ENCODE data around the gene POLD4. TPM values are rescaled to one million over a fixed set of nuclear protein-coding genes. Genes with fewer than 3 reads are reported as not detected.
A peak's percentile ranks its signal among the peaks of the same experiment; 100 is the strongest.

Gene POLD4
- total RNA-seq, 4 donors from 2014 or later: 57.4 to 115 (median 87.9) TPM

GRCh38 chr11:67393437-67393836, 40.1 kb upstream of the POLD4 start:
- intact Hi-C loops (cut with DNase I; ENCODE audit: low total_unique reads): no loop called here
- H3K4me1 ChIP-seq: peaks cover 5 to 18% of the 10 kb centered on the region in 2 donors
- TF ChIP-seq POLR2A (IDR thresholded peaks at IDR 0.05) (no peak), CTCF (IDR thresholded peaks at IDR 0.05 in 4 of 5, conservative IDR thresholded peaks at IDR 0.05 in 1 of 5) (no peak)
- peaks cover 0 to 26% of the 10 kb centered on the region in 2 donors for H3K36me3 ChIP-seq
- ATAC-seq: no peak
- no peaks in the 10 kb centered on the region for H3K27me3 ChIP-seq
- no peak overlapping the region for H3K4me3 ChIP-seq
- no peaks in the 10 kb centered on the region for H3K9me3 ChIP-seq
- in situ Hi-C loops (cut with MboI; ENCODE audit: low sequenced_read_pairs in 4 of 4): loop anchor here (10.0 kb wide), 2 partner anchors 81 to 111 kb away; partner anchors contain the start of genes CDK2AP2 (in 3 of the 4) and PITPNM1 (in 3 of the 4)
- no peak for DNase-seq
- no peak overlapping the region for H3K27ac ChIP-seq

- intact Hi-C loops (cut with DNase I; ENCODE audit: low total_unique reads): no loop called here
- Histone ChIP-seq H3K4me1 (peaks cover 5 to 16% of the 10 kb centered on the region in 2 donors), H3K4me3 (peak overlapping the region; percentile 59 to 83 (median 74)), H3K9me3 (no peaks in the 10 kb centered on the region), H3K27me3 (no peaks in the 10 kb centered on the region), H3K36me3 (peaks cover 0 to 14% of the 10 kb centered on the region in 2 donors), H3K27ac (peak overlapping the region; percentile 79 to 89 (median 86))
- ATAC-seq (no peak), DNase-seq (no peak)
- in situ Hi-C loops (cut with MboI; ENCODE audit: low sequenced_read_pairs in 4 of 4): loop anchor here (10.0 kb wide), 2 partner anchors 83 to 113 kb away; partner anchors contain the start of genes CDK2AP2 (in 3 of the 4) and PITPNM1 (in 3 of the 4)
- no peak for TF ChIP-seq POLR2A (IDR thresholded peaks at IDR 0.05)
- no peak for TF ChIP-seq CTCF (IDR thresholded peaks at IDR 0.05 in 4 of 5, conservative IDR thresholded peaks at IDR 0.05 in 1 of 5)
Measured at GRCh38 chr11:67392183-67392715, 38.9 kb upstream of the POLD4 start.

GRCh38 chr11:67391304-67392182, 38.2 kb upstream of the POLD4 start, which contains the start of gene RAD9A:
Gene RAD9A, plus strand, starts transcription at chr11:67391986. Its CDS starts 59 bp downstream, at chr11:67392045.
- H3K27ac ChIP-seq: peak within 1 kb of the TSS; percentile 79 to 89 (median 86)
- H3K4me1 ChIP-seq: peaks cover 5 to 15% of the 10 kb centered on the region in 2 donors
- peak; percentile 92 to 94 for DNase-seq
- in situ Hi-C loops (cut with MboI; ENCODE audit: low sequenced_read_pairs in 4 of 4) (loop anchor here (10.0 kb wide), 2 partner anchors 83 to 113 kb away; partner anchors contain the start of genes CDK2AP2 (in 3 of the 4) and PITPNM1 (in 3 of the 4)), intact Hi-C loops (cut with DNase I; ENCODE audit: low total_unique reads) (no loop called here)
- peaks cover 0 to 9% of the 10 kb centered on the region in 2 donors for H3K36me3 ChIP-seq
- peak within 1 kb of the TSS; percentile 59 to 83 (median 74) for H3K4me3 ChIP-seq
- no peaks in the 10 kb centered on the region for H3K9me3 ChIP-seq
- H3K27me3 ChIP-seq: no peaks in the 10 kb centered on the region
- TF ChIP-seq CTCF (IDR thresholded peaks at IDR 0.05 in 4 of 5, conservative IDR thresholded peaks at IDR 0.05 in 1 of 5): peak in 2 of 5 experiments; percentile 64 to 73
- TF ChIP-seq POLR2A (IDR thresholded peaks at IDR 0.05): peak; percentile 34 to 66
- ATAC-seq: peak; percentile 90 to 92

- peak overlapping the region; percentile 59 to 83 (median 74) for H3K4me3 ChIP-seq
- intact Hi-C loops (cut with DNase I; ENCODE audit: low total_unique reads) (no loop called here), in situ Hi-C loops (cut with MboI; ENCODE audit: low sequenced_read_pairs in 4 of 4) (loop anchor here (10.0 kb wide), 2 partner anchors 84 to 114 kb away; partner anchors contain the start of genes CDK2AP2 (in 3 of the 4) and PITPNM1 (in 3 of the 4))
- H3K27ac ChIP-seq: peak overlapping the region; percentile 79 to 89 (median 86)
- peaks cover 5 to 15% of the 10 kb centered on the region in 2 donors for H3K4me1 ChIP-seq
- ATAC-seq (no peak), DNase-seq (no peak)
- no peaks in the 10 kb centered on the region for H3K27me3 ChIP-seq
- H3K36me3 ChIP-seq: peaks cover 0 to 3% of the 10 kb centered on the region in 2 donors
- TF ChIP-seq CTCF (IDR thresholded peaks at IDR 0.05 in 4 of 5, conservative IDR thresholded peaks at IDR 0.05 in 1 of 5): no peak
- no peak for TF ChIP-seq POLR2A (IDR thresholded peaks at IDR 0.05)
- H3K9me3 ChIP-seq: no peaks in the 10 kb centered on the region
Measured at GRCh38 chr11:67390947-67391303, 37.6 kb upstream of the POLD4 start.
